ENCODE measurements around the gene MAST2.

DNA sequence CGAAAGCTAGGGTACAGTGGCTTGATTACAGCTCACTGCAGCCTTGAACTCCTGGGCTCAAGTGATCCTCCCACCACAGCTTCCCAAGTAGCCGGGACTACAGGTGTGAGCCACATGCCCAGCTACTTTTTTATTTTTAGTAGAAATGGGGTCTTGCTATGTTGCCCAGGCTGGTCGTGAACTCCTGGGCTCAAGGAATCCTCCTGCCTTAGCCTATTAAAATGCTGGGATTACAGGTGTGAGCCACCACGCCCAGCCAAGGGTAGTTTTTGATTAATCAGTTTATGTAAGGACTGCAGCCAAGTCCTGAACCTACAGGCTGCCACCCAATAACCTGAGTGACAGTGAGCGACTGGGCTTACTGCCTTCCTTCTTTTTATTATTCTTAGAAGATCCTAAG, 240.7 kb downstream of the MAST2 start:
- TF ChIP-seq, protein P1, sequence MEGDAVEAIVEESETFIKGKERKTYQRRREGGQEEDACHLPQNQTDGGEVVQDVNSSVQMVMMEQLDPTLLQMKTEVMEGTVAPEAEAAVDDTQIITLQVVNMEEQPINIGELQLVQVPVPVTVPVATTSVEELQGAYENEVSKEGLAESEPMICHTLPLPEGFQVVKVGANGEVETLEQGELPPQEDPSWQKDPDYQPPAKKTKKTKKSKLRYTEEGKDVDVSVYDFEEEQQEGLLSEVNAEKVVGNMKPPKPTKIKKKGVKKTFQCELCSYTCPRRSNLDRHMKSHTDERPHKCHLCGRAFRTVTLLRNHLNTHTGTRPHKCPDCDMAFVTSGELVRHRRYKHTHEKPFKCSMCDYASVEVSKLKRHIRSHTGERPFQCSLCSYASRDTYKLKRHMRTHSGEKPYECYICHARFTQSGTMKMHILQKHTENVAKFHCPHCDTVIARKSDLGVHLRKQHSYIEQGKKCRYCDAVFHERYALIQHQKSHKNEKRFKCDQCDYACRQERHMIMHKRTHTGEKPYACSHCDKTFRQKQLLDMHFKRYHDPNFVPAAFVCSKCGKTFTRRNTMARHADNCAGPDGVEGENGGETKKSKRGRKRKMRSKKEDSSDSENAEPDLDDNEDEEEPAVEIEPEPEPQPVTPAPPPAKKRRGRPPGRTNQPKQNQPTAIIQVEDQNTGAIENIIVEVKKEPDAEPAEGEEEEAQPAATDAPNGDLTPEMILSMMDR (IDR thresholded peaks at IDR 0.05) = no peak
- no peak for TF ChIP-seq POLR2A (IDR thresholded peaks at IDR 0.05)
